ENCODE data around the gene HPCA.

DNA sequence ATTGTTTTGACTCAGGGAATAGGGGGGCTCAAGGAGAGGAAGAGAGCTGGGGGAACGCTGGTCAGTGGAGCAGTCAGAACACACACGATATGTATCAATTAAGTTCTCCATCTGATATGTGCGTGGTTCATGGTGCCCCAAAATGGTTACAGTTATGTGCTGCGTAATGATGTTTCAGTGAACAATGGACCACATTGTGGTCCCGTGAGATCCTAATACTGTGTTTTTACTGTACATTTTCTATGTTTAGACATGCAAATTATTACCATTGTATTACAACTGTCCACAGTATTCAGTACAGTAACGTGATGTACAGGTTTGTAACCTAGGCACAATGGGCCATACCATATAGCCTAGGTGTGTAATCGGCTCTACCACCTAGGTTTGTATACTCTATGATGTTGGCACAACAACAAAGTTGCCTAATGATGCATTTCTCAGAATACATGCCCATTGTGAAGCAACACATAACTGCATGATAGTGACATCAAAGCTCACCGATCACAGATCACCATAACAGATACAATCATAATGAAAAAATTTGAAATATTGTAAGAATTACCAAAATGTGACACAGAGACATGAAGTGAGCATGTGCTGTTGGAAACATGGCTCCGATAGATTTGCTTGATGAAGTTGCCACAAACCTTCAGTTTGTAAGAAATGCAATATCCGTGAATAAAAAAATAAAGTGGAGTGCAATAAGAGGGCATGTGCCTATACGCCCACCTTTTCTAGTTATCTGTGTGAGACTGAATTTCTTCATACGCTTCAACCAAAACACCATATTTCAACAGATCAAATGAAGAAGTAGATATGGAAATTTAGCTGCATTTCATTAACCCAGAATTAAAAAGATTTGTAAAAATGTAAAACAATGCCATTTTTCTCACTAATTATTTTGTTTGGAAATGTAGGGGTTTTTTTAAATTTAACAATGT is 29.7 kb downstream of the HPCA start:
- TF ChIP-seq, protein P1, sequence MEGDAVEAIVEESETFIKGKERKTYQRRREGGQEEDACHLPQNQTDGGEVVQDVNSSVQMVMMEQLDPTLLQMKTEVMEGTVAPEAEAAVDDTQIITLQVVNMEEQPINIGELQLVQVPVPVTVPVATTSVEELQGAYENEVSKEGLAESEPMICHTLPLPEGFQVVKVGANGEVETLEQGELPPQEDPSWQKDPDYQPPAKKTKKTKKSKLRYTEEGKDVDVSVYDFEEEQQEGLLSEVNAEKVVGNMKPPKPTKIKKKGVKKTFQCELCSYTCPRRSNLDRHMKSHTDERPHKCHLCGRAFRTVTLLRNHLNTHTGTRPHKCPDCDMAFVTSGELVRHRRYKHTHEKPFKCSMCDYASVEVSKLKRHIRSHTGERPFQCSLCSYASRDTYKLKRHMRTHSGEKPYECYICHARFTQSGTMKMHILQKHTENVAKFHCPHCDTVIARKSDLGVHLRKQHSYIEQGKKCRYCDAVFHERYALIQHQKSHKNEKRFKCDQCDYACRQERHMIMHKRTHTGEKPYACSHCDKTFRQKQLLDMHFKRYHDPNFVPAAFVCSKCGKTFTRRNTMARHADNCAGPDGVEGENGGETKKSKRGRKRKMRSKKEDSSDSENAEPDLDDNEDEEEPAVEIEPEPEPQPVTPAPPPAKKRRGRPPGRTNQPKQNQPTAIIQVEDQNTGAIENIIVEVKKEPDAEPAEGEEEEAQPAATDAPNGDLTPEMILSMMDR (conservative IDR thresholded peaks at IDR 0.05 in 1 of 2, IDR thresholded peaks at IDR 0.05 in 1 of 2; ENCODE audit: low read depth in 1 of 2, low read length in 2 of 2), result no peak
- no peak for TF ChIP-seq EZH2 (IDR thresholded peaks at IDR 0.05; ENCODE audit: low read length, missing control alignments)
